GM21717 (cell line): ENCODE data around the gene COX7A1.
"Not testable (repeated sequence)": the region's sequence is repeated elsewhere in the genome, so short reads cannot be mapped to it uniquely, and the experiment has no call there.

Experiments used
- ATAC-seq: cut with Tn5 transposase; IDR thresholded peaks from one replicate; pipeline ENCODE4 v1.9.1; 2021; ENCODE audit warnings: mild to moderate bottlenecking, moderate library complexity; ENCODE audit not compliant: unreplicated experiment

Gene COX7A1

GRCh38 chr19:36142046-36142445 is 10.2 kb downstream of the COX7A1 start:
- ATAC-seq = no peak

- peak; percentile 36 for ATAC-seq
These were observed 11.0 kb downstream of the COX7A1 start for GRCh38 chr19:36141039-36141927.

GRCh38 chr19:36140304-36141038 is 11.8 kb downstream of the COX7A1 start:
- peak; percentile 11 for ATAC-seq

- peak; percentile 60 for ATAC-seq
These were observed 12.6 kb downstream of the COX7A1 start, which contains the start of gene CAPNS1 for GRCh38 chr19:36139473-36140303. TSS of gene CAPNS1 (plus strand) at chr19:36140066. CDS start at chr19:36141012, 946 bp downstream.

- ATAC-seq = no peak
These were observed 13.2 kb downstream of the COX7A1 start for GRCh38 chr19:36139120-36139472.

- no peak for ATAC-seq
These were observed 15.1 kb downstream of the COX7A1 start for GRCh38 chr19:36136964-36137686.

GRCh38 chr19:36134867-36135266 is 17.4 kb downstream of the COX7A1 start:
- ATAC-seq = not testable (repeated sequence)

GRCh38 chr19:36131221-36131620 is 21.0 kb downstream of the COX7A1 start:
- not testable (repeated sequence) for ATAC-seq

- no peak for ATAC-seq
These were observed 23.9 kb downstream of the COX7A1 start for GRCh38 chr19:36128392-36128736.

- ATAC-seq = no peak
These were observed 26.7 kb downstream of the COX7A1 start for GRCh38 chr19:36125557-36125956.

- ATAC-seq = no peak
These were observed 30.6 kb downstream of the COX7A1 start for GRCh38 chr19:36121486-36122124.

- no peak for ATAC-seq
These were observed 31.3 kb downstream of the COX7A1 start for GRCh38 chr19:36120984-36121358.

GRCh38 chr19:36120092-36120983 is 31.9 kb downstream of the COX7A1 start:
- ATAC-seq = no peak

GRCh38 chr19:36116344-36116637 is 36.0 kb downstream of the COX7A1 start:
- no peak for ATAC-seq

GRCh38 chr19:36115453-36116343 is 36.5 kb downstream of the COX7A1 start, which contains the start of gene TBCB:
TSS of gene TBCB (plus strand) at chr19:36115468. CDS start at chr19:36115561, 93 bp downstream.
- ATAC-seq = peak; percentile 10

GRCh38 chr19:36114721-36115452 is 37.4 kb downstream of the COX7A1 start, which contains the start of gene POLR2I:
TSS of gene POLR2I (minus strand) at chr19:36114875. CDS start at chr19:36114856, 19 bp downstream.
- peak; percentile 66 for ATAC-seq
